Measurements from ENCODE around the gene DDOST.

DDOST gene

GRCh38 chr1:20658166-20658915, 2.8 kb downstream of the DDOST start:
- DNase-seq = no peak

GRCh38 chr1:20657024-20657423, 4.1 kb downstream of the DDOST start:
- no peak for DNase-seq

- DNase-seq = no peak
Measured at GRCh38 chr1:20654104-20654690, 7.0 kb downstream of the DDOST start.

- no peak for DNase-seq
Measured at GRCh38 chr1:20652300-20652699, 8.9 kb downstream of the DDOST start.

- no peak for DNase-seq
Measured at GRCh38 chr1:20648946-20649345, 12.2 kb downstream of the DDOST start.

GRCh38 chr1:20648438-20648837, 12.7 kb downstream of the DDOST start:
- no peak for DNase-seq

GRCh38 chr1:20645414-20645813, 15.8 kb downstream of the DDOST start:
- no peak for DNase-seq

GRCh38 chr1:20644416-20644815, 16.8 kb downstream of the DDOST start:
- DNase-seq = no peak

- no peak for DNase-seq
Measured at GRCh38 chr1:20643080-20643479, 18.1 kb downstream of the DDOST start.

GRCh38 chr1:20641975-20642374, 19.2 kb downstream of the DDOST start:
- no peak for DNase-seq

- DNase-seq = peak; percentile 47 to 50
Measured at GRCh38 chr1:20640183-20640597, 21.0 kb downstream of the DDOST start.

- no peak for DNase-seq
Measured at GRCh38 chr1:20636785-20637347, 24.3 kb downstream of the DDOST start.

- DNase-seq = peak in 1 of 2 experiments; percentile 15
Measured at GRCh38 chr1:20634594-20635084, 26.5 kb downstream of the DDOST start.

GRCh38 chr1:20634065-20634593, 27.0 kb downstream of the DDOST start:
- DNase-seq = no peak

- peak; percentile 74 to 77 for DNase-seq
Measured at GRCh38 chr1:20633190-20634064, 27.7 kb downstream of the DDOST start, which contains the start of gene PINK1. PINK1 (plus strand) TSS chr1:20633458; CDS start chr1:20633549, 91 bp downstream.

GRCh38 chr1:20632386-20632785, 28.8 kb downstream of the DDOST start:
- DNase-seq = no peak

- no peak for DNase-seq
Measured at GRCh38 chr1:20630729-20631128, 30.4 kb downstream of the DDOST start.

- DNase-seq = no peak
Measured at GRCh38 chr1:20626524-20626923, 34.6 kb downstream of the DDOST start.

- no peak for DNase-seq
Measured at GRCh38 chr1:20626098-20626427, 35.1 kb downstream of the DDOST start.

GRCh38 chr1:20625176-20626097, 35.7 kb downstream of the DDOST start:
- DNase-seq = no peak

- no peak for DNase-seq
Measured at GRCh38 chr1:20624709-20625108, 36.5 kb downstream of the DDOST start.

- DNase-seq = no peak
Measured at GRCh38 chr1:20621012-20621411, 40.2 kb downstream of the DDOST start.
